NCI-H2171 (cell line): ENCODE data around the gene TCN1.
"Not testable (repeated sequence)": the region's sequence is repeated elsewhere in the genome, so short reads cannot be mapped to it uniquely, and the experiment has no call there.

Source experiments
- DNase-seq: peaks from one replicate; lab custom pipeline; 2025; lab: John Stamatoyannopoulos, UW

The TCN1 gene

DNA sequence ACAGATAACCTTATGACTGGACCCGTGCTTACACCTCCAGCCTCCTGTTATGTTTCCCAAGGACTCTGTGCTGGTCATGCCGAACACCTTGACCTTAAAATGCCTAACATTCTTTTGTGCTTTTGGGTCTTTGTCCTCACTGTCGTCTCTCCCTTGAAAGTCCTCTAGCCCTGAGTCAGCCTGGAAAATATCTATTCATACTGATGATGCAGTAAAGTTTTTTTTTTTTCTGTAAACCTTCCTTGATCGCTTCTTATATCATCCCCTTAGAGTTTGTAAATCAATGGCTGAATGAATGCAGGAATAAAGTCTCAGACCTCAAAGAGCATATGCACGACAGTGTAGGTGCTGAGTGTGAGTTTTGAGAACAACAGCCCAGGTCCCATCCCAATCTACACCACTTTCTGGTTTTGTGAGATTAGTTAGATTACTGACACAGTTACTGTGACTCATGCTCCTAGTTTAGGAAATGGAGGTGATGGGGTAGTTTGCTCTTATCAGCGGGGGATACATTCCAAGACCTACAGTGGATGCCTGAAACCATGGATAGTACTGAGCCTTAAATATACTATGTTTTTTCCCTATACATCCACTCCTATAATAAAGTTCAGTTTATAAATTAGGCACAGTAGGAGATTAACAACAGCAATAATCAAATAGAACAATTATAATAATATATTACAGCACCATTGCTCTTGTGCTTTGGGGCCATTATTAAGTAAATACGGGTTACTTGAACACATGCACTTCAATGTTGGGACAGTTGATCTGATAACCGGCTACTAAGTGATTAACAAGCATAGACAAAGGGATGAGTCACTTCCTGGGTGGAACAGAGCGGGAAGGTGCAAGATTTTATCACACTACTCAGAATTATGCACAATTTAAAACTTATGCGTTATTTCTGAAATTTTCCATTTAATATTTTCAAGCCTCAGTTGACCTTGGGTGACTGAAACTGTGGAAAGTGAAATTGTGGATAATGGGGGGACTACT lies 8.6 kb downstream of the TCN1 start:
- DNase-seq, result no peak

- no peak for DNase-seq
Measured at GRCh38 chr11:59854871-59855270, 11.4 kb downstream of the TCN1 start.

- not testable (repeated sequence) for DNase-seq
Measured at GRCh38 chr11:59851416-59851815, 14.9 kb downstream of the TCN1 start.

- DNase-seq, result not testable (repeated sequence)
Measured at GRCh38 chr11:59849551-59849950, 16.7 kb downstream of the TCN1 start.

DNA sequence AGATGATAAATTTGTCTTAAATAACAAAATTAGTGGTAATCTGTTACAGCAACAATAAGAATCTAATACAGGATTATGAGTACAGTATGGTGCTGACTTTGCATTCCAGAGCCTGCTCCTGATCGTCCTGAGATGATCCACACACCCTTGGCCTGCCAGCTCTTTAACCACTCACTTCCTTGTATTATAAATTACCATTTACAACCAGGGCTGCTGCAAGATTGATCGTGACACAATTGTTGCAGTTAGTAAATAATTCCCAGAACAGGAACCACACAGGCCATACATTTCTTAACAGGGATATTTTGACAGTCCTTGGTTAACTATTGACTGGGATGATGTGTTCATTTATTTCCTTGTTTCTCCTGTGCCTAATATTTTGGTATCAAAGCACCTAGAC lies 17.2 kb downstream of the TCN1 start:
- no peak for DNase-seq

DNA sequence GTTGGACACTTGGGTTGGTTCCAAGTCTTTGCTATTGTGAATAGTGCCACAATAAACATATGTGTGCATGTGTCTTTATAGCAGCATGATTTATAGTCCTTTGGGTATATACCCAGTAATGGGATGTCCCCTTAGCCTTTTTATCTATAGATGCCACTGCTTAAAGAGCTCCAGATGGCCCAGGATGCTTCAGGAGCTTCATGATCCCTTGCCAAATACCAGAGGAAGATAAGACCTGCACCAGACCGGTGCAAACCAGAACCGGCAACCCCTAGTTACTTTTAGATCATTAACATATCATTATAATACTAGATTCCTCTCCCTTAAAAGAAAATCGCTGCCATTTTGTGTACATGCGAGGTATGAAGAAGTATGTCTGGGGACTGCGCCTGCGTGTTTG lies 17.8 kb downstream of the TCN1 start:
- DNase-seq, result not testable (repeated sequence)

DNA sequence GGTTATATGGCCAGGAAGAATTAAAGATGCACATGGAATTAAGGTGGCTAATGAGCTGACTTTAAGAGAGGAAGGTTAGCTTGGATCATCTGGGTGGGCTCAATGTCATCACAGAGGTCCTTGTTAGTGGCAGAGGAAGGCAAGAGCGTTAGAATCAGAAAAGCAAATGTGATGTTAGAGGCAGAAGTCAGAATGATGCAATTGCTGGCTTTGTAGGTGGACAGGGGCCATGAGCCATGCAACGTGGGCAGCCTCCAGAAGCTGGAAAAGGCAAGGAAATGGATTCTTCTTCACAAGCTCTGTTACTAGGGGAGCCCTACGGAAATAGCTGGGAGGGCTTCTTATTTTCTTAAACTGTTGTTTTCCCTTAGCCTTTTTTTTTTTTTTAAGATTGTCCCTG lies 18.7 kb downstream of the TCN1 start:
- DNase-seq, result no peak

- DNase-seq, result no peak
Measured at GRCh38 chr11:59846556-59846955, 19.7 kb downstream of the TCN1 start.

DNA sequence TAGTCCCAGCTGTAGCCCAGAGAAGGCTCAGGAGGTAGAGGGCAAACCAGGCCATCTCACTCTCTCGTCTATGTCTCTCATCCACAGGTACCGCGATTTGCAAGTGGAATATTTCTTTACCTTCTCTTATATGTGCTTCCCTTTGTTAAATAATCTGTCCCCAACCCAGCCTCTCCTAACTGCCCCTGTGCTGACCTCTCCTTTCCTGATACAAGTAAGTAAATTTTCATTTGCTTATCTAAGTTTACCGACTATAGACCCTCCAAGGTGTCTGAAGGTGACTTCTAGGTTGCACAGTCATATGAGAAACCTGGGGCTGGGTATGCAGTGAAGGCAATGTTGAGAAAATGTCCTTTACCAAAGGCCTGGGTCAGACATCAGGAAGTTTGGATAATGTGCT lies 20.9 kb downstream of the TCN1 start, which contains the start of gene CBLIF:
CBLIF (minus strand) TSS at position 101 of the 400 bp plus-strand sequence; CDS start at position 55, 46 bp downstream.
- DNase-seq, result no peak

DNA sequence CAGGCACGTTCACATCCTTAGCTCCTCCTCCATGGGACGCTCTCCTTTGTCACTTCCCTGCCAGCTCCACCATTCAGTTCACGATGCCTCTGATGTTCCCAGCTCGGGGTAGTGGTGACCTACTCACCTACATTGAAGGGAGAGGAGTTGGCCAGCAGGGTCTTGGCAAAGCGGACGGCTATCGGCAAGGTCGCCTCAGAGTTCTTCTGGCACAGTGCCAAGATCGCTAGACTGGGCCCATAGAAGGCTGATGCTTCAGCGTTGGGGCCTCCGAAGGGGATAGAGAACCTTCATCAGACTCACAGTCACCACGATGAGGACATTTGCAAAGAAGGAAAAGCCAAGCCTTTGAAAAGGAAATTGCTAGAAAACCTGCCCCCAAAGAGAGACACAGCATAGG lies 24.0 kb downstream of the TCN1 start:
- DNase-seq, result no peak

- no peak for DNase-seq
Measured at GRCh38 chr11:59841514-59841913, 24.8 kb downstream of the TCN1 start.

GRCh38 chr11:59839615-59840014 lies 26.7 kb downstream of the TCN1 start:
- no peak for DNase-seq

DNA sequence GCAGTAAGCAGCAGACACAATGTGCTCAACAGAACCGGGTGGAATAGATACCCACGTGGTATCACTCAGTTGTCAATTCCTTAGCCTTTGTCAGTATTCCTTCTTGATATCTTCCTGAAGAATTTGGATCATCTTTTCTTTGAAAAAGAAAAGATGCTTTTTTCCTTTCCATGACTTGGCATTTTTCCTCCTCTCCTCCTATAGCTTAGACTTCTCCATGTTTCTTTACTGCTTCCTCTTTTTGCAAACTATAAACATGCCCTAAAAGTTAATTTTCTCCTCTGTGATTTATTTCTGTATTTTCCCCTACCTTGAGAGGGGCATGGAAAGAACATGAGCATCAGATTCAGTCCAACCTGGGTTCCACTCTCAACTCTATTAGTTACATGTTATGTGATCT lies 32.7 kb downstream of the TCN1 start:
- DNase-seq, result no peak

GRCh38 chr11:59829358-59829757 lies 36.9 kb downstream of the TCN1 start:
- DNase-seq, result no peak

DNA sequence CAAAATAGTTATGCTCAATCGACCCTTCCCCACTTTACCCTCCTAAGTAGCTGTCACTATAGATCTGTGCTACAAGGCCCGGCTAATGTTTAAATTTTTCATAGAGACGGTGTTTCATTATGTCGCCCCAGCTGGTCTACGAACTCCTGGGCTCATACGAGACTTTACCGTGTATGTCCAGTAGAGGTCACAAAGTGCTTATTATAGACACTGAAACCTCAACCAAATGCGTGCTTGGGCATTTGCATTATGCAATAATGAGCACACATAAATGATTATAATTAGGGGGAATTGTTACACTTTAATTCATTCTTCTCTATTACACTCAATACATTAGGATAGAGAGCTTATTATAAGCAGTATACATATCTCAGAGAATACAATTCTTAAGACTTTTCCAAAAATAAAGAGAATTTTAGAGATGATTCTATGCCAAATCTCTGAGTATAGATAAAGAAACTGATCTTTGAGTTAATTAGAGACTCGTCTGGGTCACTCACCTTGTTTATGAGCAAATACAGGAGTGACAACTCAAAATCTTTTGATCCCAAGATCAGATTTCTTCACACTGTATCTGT lies 43.2 kb downstream of the TCN1 start:
- peak; percentile 27 for DNase-seq

GRCh38 chr11:59818572-59818971 lies 47.7 kb downstream of the TCN1 start:
- no peak for DNase-seq

GRCh38 chr11:59816434-59816833 lies 49.9 kb downstream of the TCN1 start:
- not testable (repeated sequence) for DNase-seq

DNA sequence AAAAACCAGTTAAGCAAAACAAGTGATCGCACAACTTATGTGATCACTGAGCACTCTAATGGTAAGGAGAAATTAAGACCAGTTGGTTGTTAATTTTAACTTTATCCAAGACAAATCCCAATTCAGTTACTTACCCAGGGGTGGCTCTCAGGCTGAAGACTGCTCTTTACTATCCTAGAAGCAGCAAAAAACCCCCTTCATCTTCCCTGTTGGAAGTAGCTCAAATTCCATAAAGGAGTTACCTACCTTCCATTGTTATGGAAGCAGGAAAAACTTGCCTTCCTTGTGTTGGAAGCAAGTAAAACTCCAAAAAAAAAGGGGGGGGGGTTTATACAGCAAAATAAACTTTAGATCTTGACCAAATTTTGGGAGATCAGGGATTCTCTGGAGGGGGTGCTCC lies 50.5 kb downstream of the TCN1 start:
- DNase-seq, result no peak

DNA sequence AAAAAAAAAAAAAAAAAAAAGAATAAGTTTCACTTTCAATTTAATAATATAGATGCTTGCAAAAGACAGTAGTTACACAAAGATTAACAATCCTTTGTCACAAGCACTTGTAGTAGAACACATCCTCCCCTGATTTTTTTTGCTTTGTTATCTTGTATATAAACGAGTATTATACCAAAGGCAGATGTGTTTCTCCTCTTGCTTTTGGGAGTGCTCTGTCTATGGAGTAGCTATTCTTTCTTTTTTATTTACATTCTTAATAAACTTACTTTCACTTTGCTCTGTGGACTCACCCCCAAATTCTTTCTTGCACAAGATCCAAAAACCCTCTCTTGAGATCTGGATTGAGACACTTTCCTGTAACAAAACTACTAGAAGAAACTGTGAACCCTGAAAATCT lies 52.3 kb downstream of the TCN1 start:
- DNase-seq, result no peak

GRCh38 chr11:59813364-59813763 lies 52.9 kb downstream of the TCN1 start:
- DNase-seq, result no peak

- no peak for DNase-seq
Measured at GRCh38 chr11:59812220-59812619, 54.1 kb downstream of the TCN1 start.

- DNase-seq, result no peak
Measured at GRCh38 chr11:59810911-59811259, 55.4 kb downstream of the TCN1 start.

GRCh38 chr11:59810189-59810910 lies 55.9 kb downstream of the TCN1 start, which contains the start of gene MRPL16:
TSS of gene MRPL16 (minus strand) at chr11:59810778. CDS start at chr11:59810658, 120 bp downstream.
- DNase-seq, result peak; percentile 85
